WTC11 (cell line): Measurements from ENCODE around the gene AKAP1.

Source experiments
- ATF1 ChIP-seq: sonication (generic); formaldehyde crosslinking; IDR thresholded peaks from 2 replicates; pipeline ENCODE4 v1.8.1; 2023; ENCODE audit warnings: mild to moderate bottlenecking, moderate library complexity, missing genetic modification reagents
- CBFB ChIP-seq: sonication (generic); formaldehyde crosslinking; IDR thresholded peaks from 2 replicates; pipeline ENCODE4 v1.8.1; 2022; ENCODE audit warnings: mild to moderate bottlenecking, low read depth, missing genetic modification reagents
- CREB1 ChIP-seq: sonication (generic); formaldehyde crosslinking; IDR thresholded peaks from 2 replicates; pipeline ENCODE4 v1.8.0; 2023; ENCODE audit warnings: mild to moderate bottlenecking, missing genetic modification reagents
- CREM ChIP-seq: sonication (generic); formaldehyde crosslinking; IDR thresholded peaks from 2 replicates; pipeline ENCODE4 v1.8.1; 2022; ENCODE audit warnings: mild to moderate bottlenecking, missing genetic modification reagents, moderate library complexity
- E2F5 ChIP-seq: sonication (generic); formaldehyde crosslinking; IDR thresholded peaks from 2 replicates; pipeline ENCODE4 v1.8.1; 2022; ENCODE audit warnings: mild to moderate bottlenecking, moderate library complexity, missing genetic modification reagents
- MAX ChIP-seq: sonication (generic); formaldehyde crosslinking; IDR thresholded peaks from 2 replicates; pipeline ENCODE4 v1.8.0; 2022; ENCODE audit warnings: mild to moderate bottlenecking, missing genetic modification reagents
- PREB ChIP-seq: sonication (generic); formaldehyde crosslinking; IDR thresholded peaks from 2 replicates; pipeline ENCODE4 v1.8.1; 2022; ENCODE audit warnings: mild to moderate bottlenecking, missing genetic modification reagents, moderate library complexity, borderline replicate concordance
- SMAD3 ChIP-seq: sonication (generic); formaldehyde crosslinking; IDR thresholded peaks from 2 replicates; pipeline ENCODE4 v1.8.0; 2022; ENCODE audit warnings: missing genetic modification reagents, mild to moderate bottlenecking, borderline replicate concordance
- SP1 ChIP-seq: sonication (generic); formaldehyde crosslinking; conservative IDR thresholded peaks from 2 replicates; pipeline ENCODE4 v1.8.1; 2022; ENCODE audit warnings: missing genetic modification reagents
- TF ChIP-seq, protein P1 (sequence below): fragments of 200-600 bp; IDR thresholded peaks from 2 replicates; pipeline ENCODE4 v1.8.0; 2022; ENCODE audit warnings: antibody characterized with exemption
- TF ChIP-seq, protein P2 (sequence below): sonication (generic); formaldehyde crosslinking; IDR thresholded peaks from 2 replicates; pipeline ENCODE4 v1.8.1; 2023; ENCODE audit warnings: mild to moderate bottlenecking, missing genetic modification reagents, moderate library complexity
- TF ChIP-seq, protein P3 (sequence below): sonication (generic); formaldehyde crosslinking; conservative IDR thresholded peaks from 2 replicates; pipeline ENCODE4 v1.8.1; 2022; ENCODE audit warnings: mild to moderate bottlenecking, missing genetic modification reagents

DNA sequence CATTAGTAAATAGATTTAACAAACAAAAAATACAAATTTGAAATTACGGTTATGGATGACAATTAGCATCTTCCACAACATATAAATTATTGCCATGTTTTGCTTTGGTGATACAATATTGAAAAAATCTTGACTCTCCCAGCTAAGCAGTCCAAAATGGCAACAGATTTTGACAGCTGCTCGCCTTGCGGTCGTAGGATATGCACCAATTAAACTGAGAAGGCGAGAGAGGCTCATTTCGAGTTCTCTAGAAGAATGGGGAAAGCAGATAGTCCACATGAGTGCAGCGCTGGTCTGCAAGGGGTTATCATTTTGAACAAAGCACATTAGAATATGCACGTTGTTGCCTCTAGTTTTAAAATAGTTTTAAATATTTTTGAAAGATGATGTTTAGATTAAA is 55.3 kb downstream of the AKAP1 start:
- TF ChIP-seq E2F5: no peak
- TF ChIP-seq, protein P1, sequence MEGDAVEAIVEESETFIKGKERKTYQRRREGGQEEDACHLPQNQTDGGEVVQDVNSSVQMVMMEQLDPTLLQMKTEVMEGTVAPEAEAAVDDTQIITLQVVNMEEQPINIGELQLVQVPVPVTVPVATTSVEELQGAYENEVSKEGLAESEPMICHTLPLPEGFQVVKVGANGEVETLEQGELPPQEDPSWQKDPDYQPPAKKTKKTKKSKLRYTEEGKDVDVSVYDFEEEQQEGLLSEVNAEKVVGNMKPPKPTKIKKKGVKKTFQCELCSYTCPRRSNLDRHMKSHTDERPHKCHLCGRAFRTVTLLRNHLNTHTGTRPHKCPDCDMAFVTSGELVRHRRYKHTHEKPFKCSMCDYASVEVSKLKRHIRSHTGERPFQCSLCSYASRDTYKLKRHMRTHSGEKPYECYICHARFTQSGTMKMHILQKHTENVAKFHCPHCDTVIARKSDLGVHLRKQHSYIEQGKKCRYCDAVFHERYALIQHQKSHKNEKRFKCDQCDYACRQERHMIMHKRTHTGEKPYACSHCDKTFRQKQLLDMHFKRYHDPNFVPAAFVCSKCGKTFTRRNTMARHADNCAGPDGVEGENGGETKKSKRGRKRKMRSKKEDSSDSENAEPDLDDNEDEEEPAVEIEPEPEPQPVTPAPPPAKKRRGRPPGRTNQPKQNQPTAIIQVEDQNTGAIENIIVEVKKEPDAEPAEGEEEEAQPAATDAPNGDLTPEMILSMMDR: no peak
- no peak for TF ChIP-seq SP1
- TF ChIP-seq, protein P2, sequence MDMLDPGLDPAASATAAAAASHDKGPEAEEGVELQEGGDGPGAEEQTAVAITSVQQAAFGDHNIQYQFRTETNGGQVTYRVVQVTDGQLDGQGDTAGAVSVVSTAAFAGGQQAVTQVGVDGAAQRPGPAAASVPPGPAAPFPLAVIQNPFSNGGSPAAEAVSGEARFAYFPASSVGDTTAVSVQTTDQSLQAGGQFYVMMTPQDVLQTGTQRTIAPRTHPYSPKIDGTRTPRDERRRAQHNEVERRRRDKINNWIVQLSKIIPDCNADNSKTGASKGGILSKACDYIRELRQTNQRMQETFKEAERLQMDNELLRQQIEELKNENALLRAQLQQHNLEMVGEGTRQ (CRISPR knock-in tag): no peak
- TF ChIP-seq CBFB (CRISPR knock-in tag): no peak
- no peak for TF ChIP-seq CREM (CRISPR knock-in tag)
- TF ChIP-seq PREB (CRISPR knock-in tag): no peak
- no peak for TF ChIP-seq MAX (CRISPR knock-in tag)
- TF ChIP-seq CREB1: no peak
- no peak for TF ChIP-seq SMAD3 (CRISPR knock-in tag)
- no peak for TF ChIP-seq ATF1 (CRISPR knock-in tag)
- TF ChIP-seq, protein P3, sequence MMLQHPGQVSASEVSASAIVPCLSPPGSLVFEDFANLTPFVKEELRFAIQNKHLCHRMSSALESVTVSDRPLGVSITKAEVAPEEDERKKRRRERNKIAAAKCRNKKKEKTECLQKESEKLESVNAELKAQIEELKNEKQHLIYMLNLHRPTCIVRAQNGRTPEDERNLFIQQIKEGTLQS (CRISPR knock-in tag): no peak
